ENCODE measurements around the gene ABR. TPM values are rescaled to one million over a fixed set of nuclear protein-coding genes. Genes with fewer than 3 reads are reported as not detected.
A peak's percentile ranks its signal among the peaks of the same experiment; 100 is the strongest.

ABR gene
- total and polyA plus RNA-seq, 2 of the 13 experiments (the other 11 are each of a cell fraction or from before 2014, with no cell fraction given) = 12.4 to 40.4 TPM

DNA sequence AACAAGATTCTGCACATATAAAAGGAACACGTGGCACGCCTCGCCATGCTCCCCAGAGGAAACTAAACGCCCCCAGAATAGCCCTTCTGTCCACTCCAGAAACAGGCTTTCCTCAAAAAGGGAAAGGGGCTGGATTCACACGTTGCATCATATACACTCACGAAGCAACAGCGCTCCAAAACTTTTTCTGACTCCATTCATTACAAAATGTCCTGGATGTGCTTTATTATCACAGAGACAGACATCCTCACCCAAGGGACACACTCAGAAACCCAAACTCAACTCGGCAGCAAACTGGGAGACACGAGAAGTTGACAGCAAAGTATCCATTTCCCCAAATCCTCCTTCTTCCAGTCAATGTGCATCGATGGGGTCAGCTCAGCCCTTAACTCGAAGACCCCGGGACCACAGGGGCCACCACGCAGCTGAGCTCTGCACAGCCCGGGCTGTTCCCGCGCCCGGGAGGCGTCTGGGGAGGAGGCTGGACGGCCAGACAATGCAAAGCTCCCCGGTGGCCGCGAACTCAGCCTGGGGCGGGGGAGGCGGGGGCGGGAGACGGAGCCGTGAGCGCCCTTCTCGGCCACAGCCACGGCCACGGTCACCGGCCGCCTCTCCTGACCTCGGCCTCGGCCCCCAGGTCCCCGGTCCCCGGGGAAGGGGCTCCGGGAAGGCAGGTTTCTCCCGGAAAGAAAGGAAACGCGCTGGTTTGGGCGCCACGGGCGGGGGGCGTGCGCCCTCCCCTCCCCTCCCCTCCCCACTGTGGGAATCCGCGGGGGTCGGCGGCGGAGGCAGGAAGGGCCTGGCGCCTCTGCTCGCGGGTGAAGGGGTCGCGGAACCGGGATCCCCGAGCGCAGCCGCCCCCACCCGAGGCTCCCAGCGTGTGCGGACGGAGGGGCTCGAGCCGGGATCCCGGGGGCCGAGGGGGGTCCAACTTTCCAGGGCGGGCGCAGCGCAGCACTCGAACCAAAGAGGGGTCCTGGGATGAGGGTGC is 201.4 kb downstream of the ABR start (continued):
- TF ChIP-seq, protein P1, sequence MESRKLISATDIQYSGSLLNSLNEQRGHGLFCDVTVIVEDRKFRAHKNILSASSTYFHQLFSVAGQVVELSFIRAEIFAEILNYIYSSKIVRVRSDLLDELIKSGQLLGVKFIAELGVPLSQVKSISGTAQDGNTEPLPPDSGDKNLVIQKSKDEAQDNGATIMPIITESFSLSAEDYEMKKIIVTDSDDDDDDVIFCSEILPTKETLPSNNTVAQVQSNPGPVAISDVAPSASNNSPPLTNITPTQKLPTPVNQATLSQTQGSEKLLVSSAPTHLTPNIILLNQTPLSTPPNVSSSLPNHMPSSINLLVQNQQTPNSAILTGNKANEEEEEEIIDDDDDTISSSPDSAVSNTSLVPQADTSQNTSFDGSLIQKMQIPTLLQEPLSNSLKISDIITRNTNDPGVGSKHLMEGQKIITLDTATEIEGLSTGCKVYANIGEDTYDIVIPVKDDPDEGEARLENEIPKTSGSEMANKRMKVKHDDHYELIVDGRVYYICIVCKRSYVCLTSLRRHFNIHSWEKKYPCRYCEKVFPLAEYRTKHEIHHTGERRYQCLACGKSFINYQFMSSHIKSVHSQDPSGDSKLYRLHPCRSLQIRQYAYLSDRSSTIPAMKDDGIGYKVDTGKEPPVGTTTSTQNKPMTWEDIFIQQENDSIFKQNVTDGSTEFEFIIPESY (CRISPR knock-in tag; IDR thresholded peaks at IDR 0.05) = no peak
- TF ChIP-seq PRPF4 (IDR thresholded peaks at IDR 0.05; ENCODE audit: low read depth, low read length, poor library complexity, severe bottlenecking) (no peak), DMTF1 (CRISPR knock-in tag; IDR thresholded peaks at IDR 0.05) (no peak), CENPX (CRISPR knock-in tag; IDR thresholded peaks at IDR 0.05) (no peak), IRX3 (CRISPR knock-in tag; IDR thresholded peaks at IDR 0.05; ENCODE audit: borderline replicate concordance, low read depth) (no peak), ZNF577 (CRISPR knock-in tag; IDR thresholded peaks at IDR 0.05; ENCODE audit: borderline replicate concordance, low read depth) (no peak), HDAC1 (CRISPR knock-in tag; IDR thresholded peaks at IDR 0.05) (peak; percentile 20; the same call in 1 of the 2 replicates), ZNF12 (CRISPR knock-in tag; IDR thresholded peaks at IDR 0.05) (no peak), ZKSCAN8 (CRISPR knock-in tag; IDR thresholded peaks at IDR 0.05; ENCODE audit: borderline replicate concordance) (no peak), IKZF1 (IDR thresholded peaks at IDR 0.05) (no peak), ZNF546 (CRISPR knock-in tag; conservative IDR thresholded peaks at IDR 0.05) (no peak), RFXAP (CRISPR knock-in tag; IDR thresholded peaks at IDR 0.05; ENCODE audit: borderline replicate concordance) (no peak), ADNP (CRISPR knock-in tag; IDR thresholded peaks at IDR 0.05) (no peak), ETV6 (CRISPR knock-in tag; conservative IDR thresholded peaks at IDR 0.05) (no peak), ZNF746 (CRISPR knock-in tag; IDR thresholded peaks at IDR 0.05) (no peak), ZNF362 (CRISPR knock-in tag; IDR thresholded peaks at IDR 0.05; ENCODE audit: borderline replicate concordance) (no peak), HIC2 (CRISPR knock-in tag; IDR thresholded peaks at IDR 0.05; ENCODE audit: low read depth) (no peak), IKZF4 (CRISPR knock-in tag; IDR thresholded peaks at IDR 0.05; ENCODE audit: borderline replicate concordance, low read depth, not compliant biosample characterization) (no peak), CBFB (CRISPR knock-in tag; IDR thresholded peaks at IDR 0.05) (no peak), STAG1 (CRISPR knock-in tag; IDR thresholded peaks at IDR 0.05) (no peak), ZNF124 (CRISPR knock-in tag; IDR thresholded peaks at IDR 0.05) (no peak)
